SU-DHL-6 (cell line): Measurements from ENCODE around the gene C2orf81.

ENCODE experiments used
- H2AFZ ChIP-seq: fragments of 200-600 bp; sonication (generic); 2 replicates; pipeline ENCODE4 v1.6.1; 2014; ENCODE audit warnings: low read depth, mild to moderate bottlenecking, moderate library complexity, mixed read lengths, antibody characterized with exemption, low read length; ENCODE audit not compliant: severe bottlenecking
- H3F3A ChIP-seq: fragments of 200-600 bp; shearing (Covaris generic); 2 replicates; pipeline ENCODE4 v1.6.0; 2016; ENCODE audit warnings: antibody characterized with exemption, mild to moderate bottlenecking; ENCODE audit not compliant: insufficient read depth
- H3K27ac ChIP-seq: fragments of 200-600 bp; sonication (generic); 2 replicates; pipeline ENCODE4 v1.5.1; 2016; ENCODE audit warnings: low read depth, mild to moderate bottlenecking, low read length, moderate library complexity, mixed read lengths
- H3K27me3 ChIP-seq: fragments of 200-600 bp; sonication (generic), shearing (Covaris generic); 2 replicates; pipeline ENCODE4 v1.6.0; 2014; ENCODE audit warnings: mild to moderate bottlenecking, low read length
- H3K36me3 ChIP-seq: fragments of 200-600 bp; sonication (generic); 2 replicates; pipeline ENCODE4 v1.6.1; 2014; ENCODE audit warnings: mild to moderate bottlenecking, low read length, mixed read lengths
- H3K4me2 ChIP-seq: fragments of 300-600, 200-600 bp; shearing (Covaris generic), sonication (generic); 2 replicates; pipeline ENCODE4 v1.6.0; 2014; ENCODE audit warnings: low read length, low read depth, mild to moderate bottlenecking; ENCODE audit not compliant: poor library complexity, severe bottlenecking
- H3K4me3 ChIP-seq: fragments of 200-600 bp; sonication (generic); 2 replicates; pipeline ENCODE4 v1.5.1; 2014; ENCODE audit warnings: antibody characterized with exemption, low read length, mild to moderate bottlenecking, mixed read lengths; ENCODE audit not compliant: insufficient read depth, poor library complexity, severe bottlenecking
- H3K79me2 ChIP-seq: fragments of 200-600 bp; sonication (generic); 2 replicates; pipeline ENCODE4 v1.6.1; 2014; ENCODE audit warnings: mild to moderate bottlenecking, low read length, moderate library complexity; ENCODE audit not compliant: insufficient read depth
- H3K9ac ChIP-seq: fragments of 200-600 bp; sonication (generic); 2 replicates; pipeline ENCODE4 v1.7.0; 2014; ENCODE audit warnings: mild to moderate bottlenecking, low read length
- H3K9me2 ChIP-seq: fragments of 200-600 bp; sonication (generic); replicated peaks from 2 replicates; pipeline ENCODE4 v1.6.1; 2014; ENCODE audit warnings: low read length; ENCODE audit not compliant: insufficient read depth
- H3K9me3 ChIP-seq: fragments of 200-600 bp; sonication (generic); 2 replicates; pipeline ENCODE4 v1.6.1; 2014; ENCODE audit warnings: low read length, mixed read lengths; ENCODE audit not compliant: insufficient read depth
- H4K20me1 ChIP-seq: fragments of 200-600 bp; sonication (generic); 2 replicates; pipeline ENCODE4 v1.6.1; 2014; ENCODE audit warnings: low read depth, mild to moderate bottlenecking, antibody characterized with exemption, low read length, moderate library complexity, mixed read lengths
- EZH2phosphoT487 ChIP-seq: fragments of 200-600 bp; sonication (generic), shearing (Covaris generic); conservative IDR thresholded peaks from 2 replicates; pipeline ENCODE4 v1.6.1; 2018; ENCODE audit warnings: mild to moderate bottlenecking, antibody characterized with exemption, low read length, moderate library complexity, mixed read lengths
- TF ChIP-seq, protein P1 (sequence below): fragments of 200-600 bp; sonication (generic); IDR thresholded peaks from one replicate; pipeline ENCODE4 v1.5.1; 2017; ENCODE audit warnings: antibody characterized with exemption, mild to moderate bottlenecking, low read length, moderate library complexity; ENCODE audit not compliant: insufficient read depth, poor library complexity, severe bottlenecking

The C2orf81 gene

DNA sequence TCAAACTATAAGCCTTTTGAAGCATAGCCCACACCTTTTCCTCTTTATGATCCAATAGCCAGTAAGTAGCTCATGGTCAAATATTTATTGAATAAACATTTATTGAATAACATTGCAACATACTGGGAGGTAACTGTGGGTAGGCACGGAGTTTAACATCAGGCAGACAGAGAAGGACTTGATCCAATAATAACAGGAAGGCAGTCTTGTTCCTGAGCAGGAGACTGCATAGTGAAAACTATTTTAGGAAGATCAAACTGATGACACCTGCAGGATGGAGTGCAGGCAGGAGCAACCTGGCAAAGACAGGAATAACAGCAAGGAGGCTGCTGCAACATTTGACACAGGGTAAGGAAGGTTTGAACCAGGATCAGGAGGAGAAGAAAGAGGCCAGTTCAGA lies 38.2 kb downstream of the C2orf81 start:
- Histone ChIP-seq H3K4me2 (no peak overlapping the region), H3K27ac (no peak overlapping the region), H3K36me3 (no peaks in the 10 kb centered on the region), H3F3A (no peaks in the 10 kb centered on the region), H2AFZ (no peak overlapping the region), H3K4me3 (no peak overlapping the region), H3K9me2 (no peaks in the 10 kb centered on the region), H3K9ac (no peak overlapping the region), H3K27me3 (no peaks in the 10 kb centered on the region), H3K9me3 (no peaks in the 10 kb centered on the region), H3K79me2 (peaks cover 39% of the 10 kb centered on the region), H4K20me1 (no peaks in the 10 kb centered on the region)
- no peak for TF ChIP-seq EZH2phosphoT487
- TF ChIP-seq, protein P1, sequence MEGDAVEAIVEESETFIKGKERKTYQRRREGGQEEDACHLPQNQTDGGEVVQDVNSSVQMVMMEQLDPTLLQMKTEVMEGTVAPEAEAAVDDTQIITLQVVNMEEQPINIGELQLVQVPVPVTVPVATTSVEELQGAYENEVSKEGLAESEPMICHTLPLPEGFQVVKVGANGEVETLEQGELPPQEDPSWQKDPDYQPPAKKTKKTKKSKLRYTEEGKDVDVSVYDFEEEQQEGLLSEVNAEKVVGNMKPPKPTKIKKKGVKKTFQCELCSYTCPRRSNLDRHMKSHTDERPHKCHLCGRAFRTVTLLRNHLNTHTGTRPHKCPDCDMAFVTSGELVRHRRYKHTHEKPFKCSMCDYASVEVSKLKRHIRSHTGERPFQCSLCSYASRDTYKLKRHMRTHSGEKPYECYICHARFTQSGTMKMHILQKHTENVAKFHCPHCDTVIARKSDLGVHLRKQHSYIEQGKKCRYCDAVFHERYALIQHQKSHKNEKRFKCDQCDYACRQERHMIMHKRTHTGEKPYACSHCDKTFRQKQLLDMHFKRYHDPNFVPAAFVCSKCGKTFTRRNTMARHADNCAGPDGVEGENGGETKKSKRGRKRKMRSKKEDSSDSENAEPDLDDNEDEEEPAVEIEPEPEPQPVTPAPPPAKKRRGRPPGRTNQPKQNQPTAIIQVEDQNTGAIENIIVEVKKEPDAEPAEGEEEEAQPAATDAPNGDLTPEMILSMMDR: no peak

DNA sequence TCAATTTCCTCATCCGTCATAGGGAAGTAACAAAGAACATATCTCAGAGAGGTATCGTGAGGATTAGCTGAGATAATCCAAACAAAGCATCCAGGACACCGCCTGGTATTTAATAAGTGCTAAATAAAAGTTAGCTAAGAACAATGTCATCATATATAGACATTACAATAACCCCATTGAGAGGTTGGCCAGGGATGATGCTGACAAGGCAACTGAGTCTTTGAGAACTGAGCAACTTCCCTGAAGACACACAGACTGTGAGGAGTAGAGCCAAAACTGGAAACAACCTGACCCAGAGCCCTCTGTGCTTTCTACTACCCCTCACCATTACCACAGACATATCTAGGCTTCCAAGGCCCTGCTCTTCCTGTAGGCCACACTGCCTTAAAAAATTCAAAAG lies 39.7 kb downstream of the C2orf81 start:
- no peaks in the 10 kb centered on the region for H3F3A ChIP-seq
- H2AFZ ChIP-seq: no peak overlapping the region
- TF ChIP-seq EZH2phosphoT487: no peak
- no peak overlapping the region for H3K27ac ChIP-seq
- no peaks in the 10 kb centered on the region for H4K20me1 ChIP-seq
- H3K79me2 ChIP-seq: peaks cover 28% of the 10 kb centered on the region
- H3K9me2 ChIP-seq: no peaks in the 10 kb centered on the region
- H3K9ac ChIP-seq: no peak overlapping the region
- no peaks in the 10 kb centered on the region for H3K9me3 ChIP-seq
- no peaks in the 10 kb centered on the region for H3K36me3 ChIP-seq
- H3K27me3 ChIP-seq: no peaks in the 10 kb centered on the region
- H3K4me3 ChIP-seq: no peak overlapping the region
- H3K4me2 ChIP-seq: no peak overlapping the region

DNA sequence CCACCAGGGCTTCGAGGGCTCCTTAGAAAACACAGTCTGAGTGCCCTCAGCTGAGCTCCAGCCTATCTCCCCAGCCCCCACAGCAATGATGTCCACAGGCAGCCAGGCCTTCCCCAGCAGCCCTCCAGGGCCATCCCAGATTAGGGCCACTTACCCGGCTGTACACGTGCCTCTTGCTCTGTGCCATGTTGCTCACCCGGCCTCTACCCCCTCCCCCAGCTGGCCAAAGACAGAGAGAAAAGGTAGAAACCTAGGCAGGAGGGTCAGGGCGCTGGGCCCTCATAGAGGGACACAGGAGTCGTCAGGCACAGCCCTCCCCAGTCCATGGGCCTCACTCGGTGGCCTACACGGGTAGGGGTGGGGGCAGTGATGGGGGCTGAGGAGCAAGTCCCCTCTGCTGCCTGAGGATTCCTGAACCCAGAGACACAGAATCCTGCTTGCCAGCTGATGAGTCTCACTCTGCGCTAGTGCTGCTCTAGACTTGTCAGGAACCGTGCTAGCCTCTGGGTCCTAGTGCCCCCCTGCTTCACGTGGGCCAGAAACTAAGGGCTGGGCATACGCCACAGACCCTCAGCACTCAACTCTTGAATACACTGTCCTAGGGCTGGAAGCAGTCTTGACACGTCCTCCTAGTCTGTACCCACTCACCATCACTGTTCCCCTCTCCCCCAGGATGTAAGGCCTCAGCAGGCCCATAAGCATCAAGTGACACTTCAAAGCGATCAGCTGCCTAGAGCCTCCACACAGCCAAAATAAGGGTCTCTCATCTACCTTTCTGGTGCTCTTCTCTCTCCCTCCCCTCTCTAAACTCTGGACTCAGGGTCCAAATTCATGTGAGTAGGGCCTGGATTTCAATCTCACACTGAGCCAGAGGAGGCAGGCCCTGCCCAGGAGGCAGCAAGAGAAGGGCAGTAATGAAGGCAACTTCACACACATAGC lies 41.3 kb downstream of the C2orf81 start, which contains the start of gene DCTN1:
Gene DCTN1, minus strand, starts transcription at position 461 of the 939 bp plus-strand sequence. Its CDS starts 274 bp downstream, at position 187.
- Histone ChIP-seq H3K27me3 (no peaks in the 10 kb centered on the region), H3K79me2 (peaks cover 19% of the 10 kb centered on the region), H3K27ac (no peak within 1 kb of the TSS), H2AFZ (no peak within 1 kb of the TSS), H3K4me3 (no peak within 1 kb of the TSS), H3F3A (no peaks in the 10 kb centered on the region), H3K4me2 (peak within 1 kb of the TSS; percentile 14), H4K20me1 (no peaks in the 10 kb centered on the region), H3K9me3 (no peaks in the 10 kb centered on the region), H3K36me3 (no peaks in the 10 kb centered on the region), H3K9me2 (no peaks in the 10 kb centered on the region), H3K9ac (no peak within 1 kb of the TSS)
- TF ChIP-seq, protein P1: no peak
- no peak for TF ChIP-seq EZH2phosphoT487

DNA sequence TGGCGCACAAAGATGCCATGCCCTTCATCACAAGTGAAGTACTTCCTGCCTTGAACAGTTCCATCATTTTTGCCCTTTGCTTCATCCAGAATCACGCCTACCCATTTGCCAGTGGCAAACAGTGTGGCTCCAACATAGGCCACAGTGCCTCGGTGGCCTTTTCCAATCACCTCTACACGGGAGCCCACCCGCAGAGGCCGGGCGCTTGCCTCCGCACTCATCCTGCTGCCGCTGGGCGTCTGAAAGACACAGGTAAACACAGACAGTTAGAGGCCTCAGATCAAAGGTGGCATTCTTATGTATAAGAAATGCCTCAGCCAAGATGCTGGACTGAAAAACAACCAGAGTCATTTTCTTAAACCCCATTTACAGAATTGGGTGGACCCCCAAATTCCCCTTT lies 43.4 kb downstream of the C2orf81 start:
- peaks cover 13% of the 10 kb centered on the region for H3K79me2 ChIP-seq
- no peak overlapping the region for H2AFZ ChIP-seq
- no peaks in the 10 kb centered on the region for H4K20me1 ChIP-seq
- H3K9me2 ChIP-seq: no peaks in the 10 kb centered on the region
- no peak overlapping the region for H3K4me3 ChIP-seq
- TF ChIP-seq EZH2phosphoT487: no peak
- TF ChIP-seq, protein P1: no peak
- H3K27me3 ChIP-seq: no peaks in the 10 kb centered on the region
- no peaks in the 10 kb centered on the region for H3K9me3 ChIP-seq
- H3K36me3 ChIP-seq: no peaks in the 10 kb centered on the region
- H3K9ac ChIP-seq: no peak overlapping the region
- H3K4me2 ChIP-seq: no peak overlapping the region
- H3F3A ChIP-seq: no peaks in the 10 kb centered on the region
- H3K27ac ChIP-seq: no peak overlapping the region
